Panc1 (cell line): ENCODE results near the gene FAM177B. TPM values are rescaled to one million over a fixed set of nuclear protein-coding genes. Genes with fewer than 3 reads are reported as not detected.

Experiments
- ATAC-seq: fragments of 200-7000 bp; cut with Tn5 transposase; 2 replicates; pipeline ENCODE4 v1.9.1; 2020; ENCODE audit warnings: mild to moderate bottlenecking, moderate library complexity
- BruUV-seq: library from RNA; stranded (reverse); fragments of 400-500 nt; replicated peaks from 2 replicates; lab custom pipeline; 2021; lab: Mats Ljungman, UMichigan
- CTCF ChIA-PET: fragments of 300-600 bp; sonication (Branson Sonifier 250); formaldehyde crosslinking; loops from one replicate; lab custom pipeline; 2022; ENCODE audit warnings: antibody characterized with exemption; lab: Charles Lee
- POLR2A ChIA-PET: fragments of 300-600 bp; sonication (Branson Sonifier 250); formaldehyde crosslinking; loops from one replicate; lab custom pipeline; 2022; ENCODE audit warnings: antibody characterized with exemption; lab: Charles Lee
- DNase-seq: peaks from one replicate; pipeline ENCODE4 v3.0.0-alpha.2; 2010; ENCODE audit warnings: low read depth, low spot score
- H3K27ac ChIP-seq: 2 replicates; pipeline ENCODE4 v1.5.1; 2011; ENCODE audit warnings: mild to moderate bottlenecking, low read length, inconsistent platforms
- H3K27me3 ChIP-seq: fragments of 200-500 bp; sonication (Bioruptor generic); 2 replicates; pipeline ENCODE4 v1.6.0; 2014; ENCODE audit warnings: low read length, inconsistent platforms; ENCODE audit not compliant: control insufficient read depth, insufficient read depth
- H3K36me3 ChIP-seq: fragments of 200-500 bp; sonication (Bioruptor generic); 2 replicates; pipeline ENCODE4 v1.5.1; 2014; ENCODE audit warnings: inconsistent platforms, mild to moderate bottlenecking, low read length, moderate library complexity; ENCODE audit not compliant: control insufficient read depth, insufficient read depth
- H3K4me1 ChIP-seq: 2 replicates; pipeline ENCODE4 v1.5.1; 2011; ENCODE audit warnings: inconsistent platforms, mild to moderate bottlenecking, low read length, moderate library complexity; ENCODE audit not compliant: control insufficient read depth, insufficient read depth
- H3K4me3 ChIP-seq, 2 experiments: 2 replicates each; pipeline ENCODE4 v1.5.1; 2011 to 2012; ENCODE audit warnings: low read depth in 2 of 2, low read length in 2 of 2, mild to moderate bottlenecking in 2 of 2, inconsistent platforms in 1 of 2, moderate library complexity in 1 of 2
- H3K9me3 ChIP-seq: fragments of 200-500 bp; sonication (Bioruptor generic); 2 replicates; pipeline ENCODE4 v1.5.1; 2014; ENCODE audit warnings: low read depth, mild to moderate bottlenecking, inconsistent platforms, low read length, moderate library complexity; ENCODE audit not compliant: control insufficient read depth, insufficient read depth
- POLR2AphosphoS5 ChIP-seq: IDR thresholded peaks from 2 replicates; pipeline ENCODE4 v1.6.1; 2012; ENCODE audit warnings: mild to moderate bottlenecking, low read depth, low read length, moderate library complexity
- SIN3A ChIP-seq: IDR thresholded peaks from 2 replicates; pipeline ENCODE4 v1.6.1; 2012; ENCODE audit warnings: low read depth, mild to moderate bottlenecking, low read length, moderate library complexity, borderline replicate concordance; ENCODE audit not compliant: insufficient read depth
- TCF7L2 ChIP-seq: IDR thresholded peaks from 2 replicates; pipeline ENCODE4 v1.6.1; 2011; ENCODE audit warnings: mild to moderate bottlenecking, low read depth, low read length, inconsistent platforms
- in situ Hi-C: cut with HindIII; loops from 2 replicates; pipeline ENCODE4 v1.10.0; 2016; ENCODE audit warnings: low sequenced_read_pairs, low pct_unique_long_range_greater_than_20kb
- intact Hi-C: fragments of 100-400 bp; cut with micrococcal nuclease; formaldehyde crosslinking; loops from one replicate; pipeline ENCODE4 v1.10.0; 2022; ENCODE audit not compliant: unreplicated experiment
- total RNA-seq: library from RNA; stranded (reverse); gene quantifications from one replicate; pipeline ENCODE4 v1.2.1, GENCODE V29; 2021; ENCODE audit not compliant: unreplicated experiment
- TF ChIP-seq, protein P1 (sequence below), 2 experiments: IDR thresholded peaks; 2 replicates each; pipeline ENCODE4 v1.6.1; 2011 to 2012; ENCODE audit warnings: low read depth in 2 of 2, control low read depth in 1 of 2, low read length in 1 of 2, mild to moderate bottlenecking in 1 of 2, moderate library complexity in 1 of 2; ENCODE audit not compliant: insufficient read depth in 1 of 2
- TF ChIP-seq, protein P2 (sequence below): fragments of 450-650 bp; IDR thresholded peaks from 2 replicates; pipeline ENCODE4 v1.5.1; 2017; ENCODE audit warnings: mild to moderate bottlenecking

FAM177B gene
- total RNA-seq, 1 experiment from 2014 or later, result not detected

DNA sequence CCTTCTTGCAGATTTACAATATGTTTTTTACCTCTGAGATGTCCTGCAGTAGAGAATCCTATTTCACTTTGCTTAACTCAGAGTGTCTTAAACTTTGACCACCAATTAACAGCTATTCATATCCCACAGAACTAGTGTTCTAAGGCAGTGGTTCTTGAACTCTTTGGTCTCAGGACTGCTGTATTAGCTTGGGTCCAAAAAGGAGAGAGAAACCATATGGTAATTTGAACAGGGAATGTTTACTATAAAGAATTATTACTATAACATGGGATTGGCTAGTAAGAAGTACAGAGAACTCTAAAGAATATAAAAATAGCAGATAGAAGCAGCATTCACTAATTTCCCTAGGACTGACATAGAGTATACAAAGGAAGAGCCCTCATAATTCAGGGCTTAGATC, 31.6 kb downstream of the FAM177B start:
- POLR2A ChIA-PET, result no interaction called here
- no TSS peak for BruUV-seq
- in situ Hi-C loops (no loop called here), intact Hi-C loops (no loop called here)
- DNase-seq (no peak), ATAC-seq (no peak)
- peaks cover 6% of the 10 kb centered on the region; the same call in 1 of the 2 replicates for H3K9me3 ChIP-seq
- H3K27me3 ChIP-seq, result no peaks in the 10 kb centered on the region
- no peak overlapping the region for H3K27ac ChIP-seq
- H3K36me3 ChIP-seq, result no peaks in the 10 kb centered on the region
- no peaks in the 10 kb centered on the region for H3K4me1 ChIP-seq
- TF ChIP-seq TCF7L2 (no peak), POLR2AphosphoS5 (no peak), SIN3A (no peak)
- TF ChIP-seq, protein P1, sequence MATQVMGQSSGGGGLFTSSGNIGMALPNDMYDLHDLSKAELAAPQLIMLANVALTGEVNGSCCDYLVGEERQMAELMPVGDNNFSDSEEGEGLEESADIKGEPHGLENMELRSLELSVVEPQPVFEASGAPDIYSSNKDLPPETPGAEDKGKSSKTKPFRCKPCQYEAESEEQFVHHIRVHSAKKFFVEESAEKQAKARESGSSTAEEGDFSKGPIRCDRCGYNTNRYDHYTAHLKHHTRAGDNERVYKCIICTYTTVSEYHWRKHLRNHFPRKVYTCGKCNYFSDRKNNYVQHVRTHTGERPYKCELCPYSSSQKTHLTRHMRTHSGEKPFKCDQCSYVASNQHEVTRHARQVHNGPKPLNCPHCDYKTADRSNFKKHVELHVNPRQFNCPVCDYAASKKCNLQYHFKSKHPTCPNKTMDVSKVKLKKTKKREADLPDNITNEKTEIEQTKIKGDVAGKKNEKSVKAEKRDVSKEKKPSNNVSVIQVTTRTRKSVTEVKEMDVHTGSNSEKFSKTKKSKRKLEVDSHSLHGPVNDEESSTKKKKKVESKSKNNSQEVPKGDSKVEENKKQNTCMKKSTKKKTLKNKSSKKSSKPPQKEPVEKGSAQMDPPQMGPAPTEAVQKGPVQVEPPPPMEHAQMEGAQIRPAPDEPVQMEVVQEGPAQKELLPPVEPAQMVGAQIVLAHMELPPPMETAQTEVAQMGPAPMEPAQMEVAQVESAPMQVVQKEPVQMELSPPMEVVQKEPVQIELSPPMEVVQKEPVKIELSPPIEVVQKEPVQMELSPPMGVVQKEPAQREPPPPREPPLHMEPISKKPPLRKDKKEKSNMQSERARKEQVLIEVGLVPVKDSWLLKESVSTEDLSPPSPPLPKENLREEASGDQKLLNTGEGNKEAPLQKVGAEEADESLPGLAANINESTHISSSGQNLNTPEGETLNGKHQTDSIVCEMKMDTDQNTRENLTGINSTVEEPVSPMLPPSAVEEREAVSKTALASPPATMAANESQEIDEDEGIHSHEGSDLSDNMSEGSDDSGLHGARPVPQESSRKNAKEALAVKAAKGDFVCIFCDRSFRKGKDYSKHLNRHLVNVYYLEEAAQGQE (IDR thresholded peaks at IDR 0.05; ENCODE audit: insufficient read depth in 1 of 2, low read depth in 2 of 2, low read length in 1 of 2), result no peak
- CTCF ChIA-PET, result interaction anchor here (0.6 kb wide), 1 partner anchor 51 kb away, joined by 3 read pairs; no protein-coding TSS in a partner anchor
- no peak overlapping the region for H3K4me3 ChIP-seq

DNA sequence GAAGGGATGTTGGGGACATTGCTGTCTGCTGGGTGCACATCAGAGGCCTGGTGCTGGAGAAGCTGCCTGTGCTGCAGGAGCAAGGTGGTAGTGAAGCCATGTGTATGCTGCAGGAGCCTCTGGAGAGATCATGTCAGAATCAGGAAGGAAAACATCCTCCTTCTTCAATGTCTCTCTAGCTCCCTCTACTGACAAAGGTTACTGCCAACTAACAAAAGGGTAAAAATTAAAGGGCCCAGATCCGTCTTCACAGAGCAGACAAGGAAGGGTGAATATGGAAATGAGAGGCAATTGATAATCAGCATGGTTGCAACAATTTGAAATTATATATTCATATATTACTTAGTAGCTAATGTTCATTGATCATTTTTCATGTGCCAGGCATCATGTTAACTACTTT, 32.2 kb downstream of the FAM177B start:
- BruUV-seq, result no TSS peak
- TF ChIP-seq, protein P1 (IDR thresholded peaks at IDR 0.05; ENCODE audit: insufficient read depth in 1 of 2, low read depth in 2 of 2, low read length in 1 of 2), result no peak
- TF ChIP-seq, protein P2, sequence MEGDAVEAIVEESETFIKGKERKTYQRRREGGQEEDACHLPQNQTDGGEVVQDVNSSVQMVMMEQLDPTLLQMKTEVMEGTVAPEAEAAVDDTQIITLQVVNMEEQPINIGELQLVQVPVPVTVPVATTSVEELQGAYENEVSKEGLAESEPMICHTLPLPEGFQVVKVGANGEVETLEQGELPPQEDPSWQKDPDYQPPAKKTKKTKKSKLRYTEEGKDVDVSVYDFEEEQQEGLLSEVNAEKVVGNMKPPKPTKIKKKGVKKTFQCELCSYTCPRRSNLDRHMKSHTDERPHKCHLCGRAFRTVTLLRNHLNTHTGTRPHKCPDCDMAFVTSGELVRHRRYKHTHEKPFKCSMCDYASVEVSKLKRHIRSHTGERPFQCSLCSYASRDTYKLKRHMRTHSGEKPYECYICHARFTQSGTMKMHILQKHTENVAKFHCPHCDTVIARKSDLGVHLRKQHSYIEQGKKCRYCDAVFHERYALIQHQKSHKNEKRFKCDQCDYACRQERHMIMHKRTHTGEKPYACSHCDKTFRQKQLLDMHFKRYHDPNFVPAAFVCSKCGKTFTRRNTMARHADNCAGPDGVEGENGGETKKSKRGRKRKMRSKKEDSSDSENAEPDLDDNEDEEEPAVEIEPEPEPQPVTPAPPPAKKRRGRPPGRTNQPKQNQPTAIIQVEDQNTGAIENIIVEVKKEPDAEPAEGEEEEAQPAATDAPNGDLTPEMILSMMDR, result peak; percentile 33; the same call in 1 of the 2 replicates
- ChIA-PET POLR2A (no interaction called here), CTCF (interaction anchor here (0.6 kb wide), 1 partner anchor 50 kb away, joined by 3 read pairs; no protein-coding TSS in a partner anchor)
- Histone ChIP-seq H3K27me3 (no peaks in the 10 kb centered on the region), H3K36me3 (no peaks in the 10 kb centered on the region), H3K27ac (no peak overlapping the region), H3K9me3 (peaks cover 6% of the 10 kb centered on the region; the same call in 1 of the 2 replicates), H3K4me3 (no peak overlapping the region), H3K4me1 (no peaks in the 10 kb centered on the region)
- in situ Hi-C loops, result no loop called here
- ATAC-seq (no peak), DNase-seq (no peak)
- intact Hi-C loops, result no loop called here
